Right lobe of liver (tissue), 6 donors: ENCODE data around the gene UBE2E2. TPM values are rescaled to one million over a fixed set of nuclear protein-coding genes. Genes with fewer than 3 reads are reported as not detected.

ENCODE experiments used
- ATAC-seq, 4 donors: fragments of 200-7000 bp; cut with Tn5 transposase; one replicate each; pipeline ENCODE4 v1.9.1; 2020; ENCODE audit warnings: mild to moderate bottlenecking in 4 of 4, moderate library complexity in 4 of 4
- DNase-seq, 3 donors: peaks; one replicate each; pipeline ENCODE4 v3.0.0-alpha.2; 2020
- H3K27ac ChIP-seq, 3 donors: fragments of 200-600 bp; one replicate each; pipeline ENCODE4 v1.8.0; 2022
- H3K27me3 ChIP-seq, 2 donors: fragments of 200-600 bp; one replicate each; pipeline ENCODE4 v1.8.0; 2022
- H3K36me3 ChIP-seq, 4 donors: fragments of 200-600 bp; sonication (generic) in 1 of 4; one replicate each; pipeline versions ENCODE4 v1.5.1 to v1.8.0; 2017 to 2022; ENCODE audit warnings: control low read depth in 1 of 4
- H3K4me1 ChIP-seq, 4 donors: fragments of 200-600 bp; sonication (generic) in 1 of 4; one replicate each; pipeline versions ENCODE4 v1.5.1 to v1.8.0; 2017 to 2022; ENCODE audit warnings: control low read depth in 1 of 4
- H3K4me3 ChIP-seq, 3 donors: fragments of 200-600 bp; one replicate each; pipeline ENCODE4 v1.8.0; 2022
- H3K9me3 ChIP-seq, 4 donors: fragments of 200-600 bp; sonication (generic) in 1 of 4; one replicate each; pipeline versions ENCODE4 v1.5.1 to v1.8.0; 2017 to 2022; ENCODE audit warnings: control low read depth in 1 of 4
- CTCF ChIP-seq, 4 donors: fragments of 200-600 bp in 3 of 4; fragments of 450-650 bp in 1 of 4; IDR thresholded peaks; one replicate each; pipeline versions ENCODE4 v1.5.1 to v1.8.0; 2016 to 2022; ENCODE audit warnings: antibody characterized with exemption in 4 of 4, mild to moderate bottlenecking in 2 of 4
- POLR2A ChIP-seq: fragments of 450-650 bp; IDR thresholded peaks from one replicate; pipeline ENCODE4 v1.6.1; 2017; ENCODE audit warnings: antibody characterized with exemption, mild to moderate bottlenecking
- WGBS: methylation state at CpG from one replicate; pipeline ENCODE4 v1.1.6; 2018; ENCODE audit warnings: low coverage, low lambda C conversion rate; ENCODE audit not compliant: insufficient coverage; ENCODE audit errors: missing lambda C conversion rate; 5-methylcytosine and 5-hydroxymethylcytosine counted together
- intact Hi-C, 2 donors: fragments of 100-400 bp; cut with DNase I; formaldehyde crosslinking; loops; one replicate each; pipeline versions ENCODE4 v1.11.2 to v1.14.1; 2022
- total RNA-seq, 6 experiments: library from RNA; depleted of rRNA in 2 of 6; stranded (reverse); fragments of >200 nt in 2 of 6; fragmentation: NEBNext Ultra II Directional in 3 of 6; extraction: Animal tissue kit (Norgen Biotek cat#: 25700) in 3 of 6; gene quantifications; one replicate each; pipeline versions ENCODE4 v1.1.0 to v1.2.4, GENCODE V29; 2016 to 2023
- donor health status: DM: no; HTN: yes; CAD: no.
- donor health status: DM: no; HTN: no; CAD: no.
- donor health status: DM: no; HTN: no; CAD: no.
- donor health status: DM: no; HTN: yes; CAD: no.
- donor health status: DM: no; HTN: yes; CAD: no.

Gene UBE2E2
- total RNA-seq, 6 experiments from 2014 or later, result 17.2 to 29.1 (median 18.1) TPM

GRCh38 chr3:23496165-23496564 lies 293.0 kb downstream of the UBE2E2 start:
- Histone ChIP-seq H3K4me1 (no peaks in the 10 kb centered on the region), H3K27me3 (no peaks in the 10 kb centered on the region), H3K36me3 (no peaks in the 10 kb centered on the region), H3K9me3 (no peaks in the 10 kb centered on the region), H3K27ac (no peak overlapping the region), H3K4me3 (no peak overlapping the region)
- no peak for TF ChIP-seq POLR2A
- no peak for TF ChIP-seq CTCF (IDR thresholded peaks at IDR 0.05)
- 83% methylated on average over 1 of the region's 1 CpG for WGBS
- intact Hi-C loops, result no loop called here
- DNase-seq, result no peak
- no peak for ATAC-seq

- Histone ChIP-seq H3K4me3 (no peak overlapping the region), H3K4me1 (no peaks in the 10 kb centered on the region), H3K36me3 (no peaks in the 10 kb centered on the region), H3K9me3 (no peaks in the 10 kb centered on the region), H3K27me3 (no peaks in the 10 kb centered on the region), H3K27ac (no peak overlapping the region)
- TF ChIP-seq CTCF (IDR thresholded peaks at IDR 0.05), result no peak
- no peak for TF ChIP-seq POLR2A
- no peak for DNase-seq
- 91% methylated on average over 5 of the region's 5 CpGs for WGBS
- intact Hi-C loops, result no loop called here
- ATAC-seq, result no peak
These were observed 294.0 kb downstream of the UBE2E2 start for GRCh38 chr3:23497156-23497555.

GRCh38 chr3:23501201-23501802 lies 298.2 kb downstream of the UBE2E2 start:
- H3K27me3 ChIP-seq, result no peaks in the 10 kb centered on the region
- H3K36me3 ChIP-seq, result no peaks in the 10 kb centered on the region
- H3K27ac ChIP-seq, result no peak overlapping the region
- no peak for DNase-seq
- no peaks in the 10 kb centered on the region for H3K9me3 ChIP-seq
- intact Hi-C loops, result no loop called here
- ATAC-seq, result no peak
- WGBS, result 89% methylated on average over 4 of the region's 4 CpGs
- H3K4me1 ChIP-seq, result no peaks in the 10 kb centered on the region
- no peak overlapping the region for H3K4me3 ChIP-seq
- no peak for TF ChIP-seq CTCF (IDR thresholded peaks at IDR 0.05)
- TF ChIP-seq POLR2A, result no peak

- intact Hi-C loops, result no loop called here
- H3K4me3 ChIP-seq, result no peak overlapping the region
- H3K9me3 ChIP-seq, result no peaks in the 10 kb centered on the region
- H3K27ac ChIP-seq, result no peak overlapping the region
- no peaks in the 10 kb centered on the region for H3K4me1 ChIP-seq
- no peak for ATAC-seq
- H3K27me3 ChIP-seq, result no peaks in the 10 kb centered on the region
- TF ChIP-seq POLR2A (no peak), CTCF (IDR thresholded peaks at IDR 0.05) (no peak)
- 88% methylated on average over 4 of the region's 5 CpGs for WGBS
- no peak for DNase-seq
- no peaks in the 10 kb centered on the region for H3K36me3 ChIP-seq
These were observed 305.3 kb downstream of the UBE2E2 start for GRCh38 chr3:23508464-23508863.

- no peaks in the 10 kb centered on the region for H3K4me1 ChIP-seq
- intact Hi-C loops, result no loop called here
- no peaks in the 10 kb centered on the region for H3K36me3 ChIP-seq
- DNase-seq (no peak), ATAC-seq (no peak)
- H3K27ac ChIP-seq, result no peak overlapping the region
- H3K27me3 ChIP-seq, result no peaks in the 10 kb centered on the region
- TF ChIP-seq POLR2A, result no peak
- no peak for TF ChIP-seq CTCF (IDR thresholded peaks at IDR 0.05)
- H3K4me3 ChIP-seq, result no peak overlapping the region
- 44% methylated on average over 2 of the region's 2 CpGs for WGBS
- no peaks in the 10 kb centered on the region for H3K9me3 ChIP-seq
These were observed 315.3 kb downstream of the UBE2E2 start for GRCh38 chr3:23518441-23518840.
